HepG2 (cell line): ENCODE results near the gene RMI2. TPM values are rescaled to one million over a fixed set of nuclear protein-coding genes. Genes with fewer than 3 reads are reported as not detected.
A peak's percentile ranks its signal among the peaks of the same experiment; 100 is the strongest.

Source experiments
- ATAC-seq: fragments of 200-7000 bp; cut with Tn5 transposase; 3 replicates; pipeline ENCODE4 v1.9.1; 2020; ENCODE audit warnings: mild to moderate bottlenecking, moderate library complexity
- BruUV-seq: library from RNA; stranded (reverse); fragments of 400-500 nt; replicated peaks from 2 replicates; lab custom pipeline; 2021; lab: Mats Ljungman, UMichigan
- CTCF ChIA-PET: fragments of 300-600 bp; formaldehyde crosslinking; extraction: SDS; loops from one replicate; lab custom pipeline; 2021; ENCODE audit warnings: low total read pairs, inconsistent platforms, low intra/inter-chr PET ratio; lab: Yijun Ruan, JAX
- POLR2A ChIA-PET: fragments of 350-600 bp; sonication (Branson Sonifier 250); formaldehyde crosslinking; loops from one replicate; lab custom pipeline; 2020; ENCODE audit warnings: antibody characterized with exemption, inconsistent platforms; lab: Yijun Ruan, JAX
- DNase-seq: peaks from one replicate; pipeline ENCODE4 v3.0.0-alpha.2; 2015; ENCODE audit warnings: low spot score
- FAIRE-seq: peaks from 3 replicates; lab custom pipeline; 2011; peaks lifted over from hg19 to GRCh38; lab: Jason Lieb, UNC
- H2AFZ ChIP-seq: one replicate; pipeline ENCODE4 v1.6.1; 2011; ENCODE audit warnings: low read length, inconsistent platforms
- H3K27ac ChIP-seq: fragments of 300-600 bp; 3 replicates; pipeline ENCODE4 v1.8.0; 2011; ENCODE audit warnings: mixed run types, mild to moderate bottlenecking, mixed read lengths, low read length, inconsistent platforms; ENCODE audit not compliant: insufficient read depth; ENCODE audit errors: extremely low read length
- H3K27me3 ChIP-seq, 2 experiments: fragments of 200-600 bp in 1 of 2; 2 replicates in 1 of 2; 3 replicates in 1 of 2; pipeline versions ENCODE4 v1.6.0 to v1.8.0; 2011; ENCODE audit warnings: low read length in 2 of 2, mild to moderate bottlenecking in 2 of 2, moderate library complexity in 2 of 2, inconsistent platforms in 1 of 2; ENCODE audit not compliant: insufficient read depth in 2 of 2, control insufficient read depth in 1 of 2
- H3K36me3 ChIP-seq, 2 experiments: fragments of 200-600 bp in 1 of 2; replicated peaks in 1 of 2; 2 replicates in 1 of 2; 3 replicates in 1 of 2; pipeline versions ENCODE4 v1.5.1 to v1.8.0; 2011; ENCODE audit warnings: low read length in 2 of 2, inconsistent platforms in 1 of 2; ENCODE audit not compliant: insufficient read depth in 2 of 2, control insufficient read depth in 1 of 2
- H3K4me1 ChIP-seq: 2 replicates; pipeline ENCODE4 v1.5.1; 2012; ENCODE audit warnings: low read length, inconsistent platforms; ENCODE audit not compliant: insufficient read depth
- H3K4me2 ChIP-seq: 2 replicates; pipeline ENCODE4 v1.6.0; 2011; ENCODE audit warnings: low read depth, low read length, inconsistent platforms
- H3K4me3 ChIP-seq, 3 experiments: fragments of 200-600 bp in 1 of 3; sonication (generic), shearing (Covaris generic) in 1 of 3; replicated peaks in 1 of 3; 2 replicates each; pipeline ENCODE4 v1.5.1; 2011 to 2016; ENCODE audit warnings: low read length in 3 of 3, inconsistent platforms in 2 of 3, low read depth in 2 of 3, mild to moderate bottlenecking in 2 of 3, control low read depth in 1 of 3, mixed read lengths in 1 of 3; ENCODE audit not compliant: insufficient read depth in 1 of 3
- H3K79me2 ChIP-seq: one replicate; pipeline ENCODE4 v1.6.1; 2011; ENCODE audit warnings: low read length, inconsistent platforms; ENCODE audit not compliant: insufficient read depth
- H3K9ac ChIP-seq: 2 replicates; pipeline ENCODE4 v1.6.0; 2011; ENCODE audit warnings: mild to moderate bottlenecking, low read depth, low read length, inconsistent platforms; ENCODE audit not compliant: insufficient read depth
- H3K9me3 ChIP-seq: 2 replicates; pipeline ENCODE4 v1.5.1; 2012; ENCODE audit warnings: mild to moderate bottlenecking, low read length
- H4K20me1 ChIP-seq: 2 replicates; pipeline ENCODE4 v1.6.0; 2011; ENCODE audit warnings: inconsistent platforms, mild to moderate bottlenecking, low read length, moderate library complexity; ENCODE audit not compliant: insufficient read depth
- ASH2L ChIP-seq: fragments of 300-600, 200-600 bp; sonication (generic); IDR thresholded peaks from 2 replicates; pipeline ENCODE4 v1.7.0; 2017; ENCODE audit warnings: low read depth, mild to moderate bottlenecking, moderate library complexity, mixed read lengths, low read length; ENCODE audit not compliant: insufficient read length
- CBFB ChIP-seq: sonication (generic); formaldehyde crosslinking; IDR thresholded peaks from 2 replicates; pipeline ENCODE4 v1.4.0; 2020; ENCODE audit warnings: missing genetic modification reagents
- CC2D1A ChIP-seq: sonication (generic); formaldehyde crosslinking; IDR thresholded peaks from 2 replicates; pipeline ENCODE4 v1.8.1; 2023; ENCODE audit warnings: mild to moderate bottlenecking, missing genetic modification reagents
- CREB1 ChIP-seq, 2 experiments: fragments of 450-650 bp in 1 of 2; IDR thresholded peaks; 2 replicates each; pipeline ENCODE4 v1.6.1; 2016 to 2017; ENCODE audit warnings: control low read depth in 1 of 2, mild to moderate bottlenecking in 1 of 2, missing compliant biosample characterization in 1 of 2, missing genetic modification characterization in 1 of 2
- DMAP1 ChIP-seq: IDR thresholded peaks from 2 replicates; pipeline ENCODE4 v1.6.1; 2016
- GPN1 ChIP-seq: sonication (generic); formaldehyde crosslinking; IDR thresholded peaks from 2 replicates; pipeline ENCODE4 v1.5.1; 2020; ENCODE audit warnings: missing genetic modification reagents, borderline replicate concordance
- HMG20A ChIP-seq: IDR thresholded peaks from 2 replicates; pipeline ENCODE4 v1.6.1; 2016; ENCODE audit warnings: borderline replicate concordance
- JDP2 ChIP-seq: sonication (generic); formaldehyde crosslinking; IDR thresholded peaks from 2 replicates; pipeline ENCODE4 v1.8.1; 2022; ENCODE audit warnings: missing genetic modification reagents, borderline replicate concordance
- JUNB ChIP-seq: sonication (generic); formaldehyde crosslinking; IDR thresholded peaks from 2 replicates; pipeline ENCODE4 v1.8.0; 2022; ENCODE audit warnings: missing genetic modification reagents, mild to moderate bottlenecking, borderline replicate concordance
- MAZ ChIP-seq, 2 experiments: sonication (generic) in 1 of 2; formaldehyde crosslinking in 1 of 2; IDR thresholded peaks; 2 replicates each; pipeline versions ENCODE4 v1.5.0 to v1.6.1; 2012 to 2020; ENCODE audit warnings: low read depth in 2 of 2, mild to moderate bottlenecking in 2 of 2, borderline replicate concordance in 1 of 2, improper control_type of control experiment in 1 of 2, low read length in 1 of 2, missing genetic modification reagents in 1 of 2, moderate library complexity in 1 of 2
- MED8 ChIP-seq: sonication (generic); formaldehyde crosslinking; IDR thresholded peaks from 2 replicates; pipeline ENCODE4 v1.8.1; 2023; ENCODE audit warnings: mild to moderate bottlenecking, missing genetic modification reagents; ENCODE audit not compliant: insufficient replicate concordance
- MYNN ChIP-seq: sonication (generic); formaldehyde crosslinking; IDR thresholded peaks from 2 replicates; pipeline ENCODE4 v1.4.0; 2020; ENCODE audit warnings: mild to moderate bottlenecking, low read depth, missing genetic modification reagents
- NCOA1 ChIP-seq: sonication (generic); formaldehyde crosslinking; IDR thresholded peaks from 2 replicates; pipeline ENCODE4 v1.9.0; 2021; ENCODE audit warnings: missing genetic modification reagents
- NCOA2 ChIP-seq: sonication (generic); formaldehyde crosslinking; IDR thresholded peaks from 2 replicates; pipeline ENCODE4 v1.8.0; 2022; ENCODE audit warnings: inconsistent platforms
- RBM39 ChIP-seq: fragments of 200-400 bp; formaldehyde crosslinking; IDR thresholded peaks from one replicate; pipeline ENCODE4 v1.6.1; 2018; ENCODE audit warnings: antibody characterized with exemption, mild to moderate bottlenecking, low read depth, low read length; ENCODE audit not compliant: poor library complexity, severe bottlenecking
- SALL1 ChIP-seq: sonication (generic); formaldehyde crosslinking; IDR thresholded peaks from 2 replicates; pipeline ENCODE4 v1.8.0; 2022; ENCODE audit warnings: mild to moderate bottlenecking, missing genetic modification reagents
- SETDB1 ChIP-seq: sonication (generic); formaldehyde crosslinking; IDR thresholded peaks from 2 replicates; pipeline ENCODE4 v1.5.1; 2020; ENCODE audit warnings: missing genetic modification reagents, mild to moderate bottlenecking, borderline replicate concordance
- SRY ChIP-seq: sonication (generic); formaldehyde crosslinking; IDR thresholded peaks from 2 replicates; pipeline ENCODE4 v1.8.0; 2022; ENCODE audit warnings: mild to moderate bottlenecking, missing genetic modification reagents
- ZC3H4 ChIP-seq: sonication (generic); formaldehyde crosslinking; IDR thresholded peaks from 2 replicates; pipeline ENCODE4 v1.4.0; 2020; ENCODE audit warnings: missing genetic modification reagents, borderline replicate concordance
- ZFY ChIP-seq: sonication (generic); formaldehyde crosslinking; IDR thresholded peaks from 2 replicates; pipeline ENCODE4 v1.4.0; 2020; ENCODE audit warnings: missing genetic modification reagents
- ZNF331 ChIP-seq: sonication (generic); formaldehyde crosslinking; IDR thresholded peaks from 2 replicates; pipeline ENCODE4 v1.4.0; 2020; ENCODE audit warnings: missing genetic modification reagents
- ZNF414 ChIP-seq: sonication (generic); formaldehyde crosslinking; IDR thresholded peaks from 2 replicates; pipeline ENCODE4 v1.5.0; 2020; ENCODE audit warnings: missing genetic modification reagents
- ZNF878 ChIP-seq: sonication (generic); formaldehyde crosslinking; IDR thresholded peaks from 2 replicates; pipeline ENCODE4 v1.8.1; 2023; ENCODE audit warnings: mild to moderate bottlenecking, missing genetic modification reagents, moderate library complexity
- WGBS: methylation state at CpG from one replicate; pipeline ENCODE4 v1.1.6; 2017; ENCODE audit warnings: low lambda C conversion rate; 5-methylcytosine and 5-hydroxymethylcytosine counted together
- in situ Hi-C: cut with HindIII; loops from 2 replicates; pipeline ENCODE4 v1.10.0; 2017; ENCODE audit warnings: low pct_unique_long_range_greater_than_20kb; ENCODE audit not compliant: extremely low pct_ligation_motif_present
- intact Hi-C: fragments of 100-400 bp; cut with micrococcal nuclease; formaldehyde crosslinking; loops from one replicate; pipeline ENCODE4 v1.10.0; 2022; ENCODE audit not compliant: unreplicated experiment
- polyA plus RNA-seq, 8 experiments: library from polyadenylated mRNA; depleted of rRNA in 3 of 8; stranded (reverse) in 7 of 8; unstranded in 1 of 8; fragments of >200 nt; fragmentation: Illumina TruSeq in 4 of 8; extraction: Trizol in 4 of 8; gene quantifications; 2 replicates each; pipeline versions ENCODE4 v1.2.1 to v1.2.3, GENCODE V29; 2011 to 2016; ENCODE audit warnings: low read depth in 4 of 8, missing spikeins in 1 of 8, mixed read lengths in 1 of 8; ENCODE audit not compliant: insufficient read depth in 1 of 8
- total RNA-seq, 5 experiments: library from RNA; depleted of rRNA; stranded (reverse); fragments of >200 nt; fragmentation: Illumina TruSeq; extraction: Trizol; gene quantifications; 2 replicates each; pipeline ENCODE4 v1.2.3, GENCODE V29; 2016; ENCODE audit warnings: low read depth in 1 of 5

The RMI2 gene
- total and polyA plus RNA-seq, 2 of the 13 experiments (the other 11 are each of a cell fraction or from before 2014, with no cell fraction given) = 24.5 to 55.7 TPM

DNA sequence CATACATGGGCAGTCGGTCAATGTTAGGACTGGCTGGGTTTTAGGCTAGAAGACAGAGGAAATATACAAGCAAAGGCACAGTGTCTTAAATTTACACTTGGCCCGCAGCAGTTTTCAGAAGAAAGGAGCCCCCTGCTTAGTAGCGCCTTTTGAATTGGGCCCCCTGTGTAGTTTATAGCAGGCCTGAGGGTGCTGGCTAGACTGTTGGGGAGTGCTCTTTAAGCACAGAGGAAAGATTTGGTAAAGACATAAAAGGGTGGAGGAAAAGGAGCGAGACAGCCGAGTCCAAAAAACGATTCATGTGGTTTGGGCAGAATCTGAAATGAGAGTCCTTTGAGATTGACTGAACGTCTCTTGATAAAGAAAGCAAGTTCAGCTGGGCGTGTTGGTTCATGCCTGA, 10.6 kb downstream of the RMI2 start (continued):
- no peak for TF ChIP-seq SRY (CRISPR knock-in tag)

DNA sequence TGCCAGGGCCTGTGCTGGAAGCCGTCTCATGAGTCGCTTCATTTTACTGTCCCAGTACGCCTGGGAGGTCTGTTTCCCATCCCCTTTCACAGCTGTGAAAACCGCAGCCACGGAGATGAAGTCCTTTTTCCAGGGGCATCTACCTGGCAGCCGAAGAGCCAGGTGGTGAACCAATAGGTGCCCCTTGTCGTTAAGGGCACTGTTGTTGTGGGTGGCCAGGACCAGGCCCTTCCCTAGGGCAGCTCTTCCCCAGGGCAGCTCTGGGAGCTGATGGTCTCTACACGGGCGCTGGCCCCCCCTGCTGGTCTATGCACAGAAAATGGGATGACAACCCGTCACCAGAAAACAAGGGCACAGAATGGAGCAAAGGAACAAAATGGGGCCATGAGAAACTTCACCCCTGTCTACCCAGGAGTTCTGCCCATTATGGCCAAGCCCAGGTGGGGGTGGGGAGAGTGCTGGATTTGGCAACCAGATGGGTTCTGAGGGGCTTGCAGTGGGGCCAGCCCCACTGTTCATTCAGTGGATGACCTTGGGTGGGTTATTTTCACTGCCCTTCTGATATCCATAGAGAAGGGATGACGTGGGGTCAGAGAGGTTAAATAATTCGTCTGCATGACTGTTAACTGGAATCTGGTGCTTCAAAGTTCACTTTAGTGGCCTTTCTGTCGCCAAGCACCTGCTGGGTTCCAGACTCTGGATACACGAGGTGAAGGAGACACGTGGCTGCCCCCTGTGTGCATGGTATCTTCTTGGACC, 11.5 kb downstream of the RMI2 start:
- no TSS peak for BruUV-seq
- H3K4me3 ChIP-seq = no peak overlapping the region
- H3K9ac ChIP-seq = no peak overlapping the region
- intact Hi-C loops (loop anchor here (1.0 to 2.0 kb wide), 3 partner anchors 99 to 385 kb away; no protein-coding TSS in a partner anchor), in situ Hi-C loops (no loop called here)
- no peak overlapping the region for H3K27ac ChIP-seq
- H3K79me2 ChIP-seq = no peaks in the 10 kb centered on the region
- no peaks in the 10 kb centered on the region for H4K20me1 ChIP-seq
- 57% methylated on average over 15 of the region's 15 CpGs for WGBS
- POLR2A ChIA-PET = interaction anchor here (0.7 to 8.5 kb wide), 12 partner anchors 11 to 385 kb away, joined by 3 to 77 read pairs (median 4); partner anchors contain the start of genes RMI2 and SOCS1
- H3K4me2 ChIP-seq = 0 out of 2 replicates have a peak overlapping the region, but pooled peaks have one; percentile 1
- no peaks in the 10 kb centered on the region for H3K36me3 ChIP-seq
- ATAC-seq (peak; percentile 93), FAIRE-seq (peak; percentile 40), DNase-seq (peak; percentile 81)
- no peaks in the 10 kb centered on the region for H3K27me3 ChIP-seq
- no peak overlapping the region for H2AFZ ChIP-seq
- no peaks in the 10 kb centered on the region for H3K9me3 ChIP-seq
- peaks cover 62% of the 10 kb centered on the region for H3K4me1 ChIP-seq
- CTCF ChIA-PET = interaction anchor here (1.1 to 3.8 kb wide), 8 partner anchors 15 to 392 kb away, joined by 3 to 38 read pairs (median 6); partner anchors contain the start of gene SOCS1
- TF ChIP-seq JUNB (CRISPR knock-in tag) (no peak), NCOA1 (CRISPR knock-in tag) (no peak), ZFY (CRISPR knock-in tag) (peak; percentile 60), ZNF414 (CRISPR knock-in tag) (no peak), JDP2 (CRISPR knock-in tag) (no peak), HMG20A (no peak), ZNF878 (CRISPR knock-in tag) (no peak), SETDB1 (CRISPR knock-in tag) (no peak), CC2D1A (CRISPR knock-in tag) (no peak), GPN1 (CRISPR knock-in tag) (no peak), MED8 (no peak), NCOA2 (CRISPR knock-in tag) (no peak), DMAP1 (peak; percentile 47; the same call in 1 of the 2 replicates), ZC3H4 (CRISPR knock-in tag) (no peak), CBFB (CRISPR knock-in tag) (0 out of 2 replicates have a peak, but pooled peaks have one; percentile 42), CREB1 (IDR thresholded peaks at IDR 0.05) (no peak), CREB1 (CRISPR knock-in tag; IDR thresholded peaks at IDR 0.05) (no peak), ZNF331 (CRISPR knock-in tag) (no peak), MAZ (IDR thresholded peaks at IDR 0.05; ENCODE audit: borderline replicate concordance, low read depth, low read length) (0 out of 2 replicates have a peak, but pooled peaks have one; percentile 47), MAZ (CRISPR knock-in tag; IDR thresholded peaks at IDR 0.05; ENCODE audit: low read depth) (peak; percentile 60; the same call in 1 of the 2 replicates), RBM39 (peak; percentile 64), SALL1 (peak; percentile 86), ASH2L (no peak), MYNN (CRISPR knock-in tag) (no peak)
